OCI-LY7 (cell line): ENCODE measurements around the gene RADIL.

Experiments used
- CTCF ChIP-seq: fragments of 200-600 bp; sonication (generic); conservative IDR thresholded peaks from 2 replicates; pipeline ENCODE4 v1.5.1; 2014; ENCODE audit warnings: mild to moderate bottlenecking, antibody characterized with exemption, low read length, moderate library complexity, mixed read lengths
- EZH2phosphoT487 ChIP-seq: fragments of 200-600 bp; sonication (generic); IDR thresholded peaks from 2 replicates; pipeline ENCODE4 v1.6.1; 2018; ENCODE audit warnings: low read depth, borderline replicate concordance, mild to moderate bottlenecking, mixed run types, antibody characterized with exemption, low read length, moderate library complexity, mixed read lengths

DNA sequence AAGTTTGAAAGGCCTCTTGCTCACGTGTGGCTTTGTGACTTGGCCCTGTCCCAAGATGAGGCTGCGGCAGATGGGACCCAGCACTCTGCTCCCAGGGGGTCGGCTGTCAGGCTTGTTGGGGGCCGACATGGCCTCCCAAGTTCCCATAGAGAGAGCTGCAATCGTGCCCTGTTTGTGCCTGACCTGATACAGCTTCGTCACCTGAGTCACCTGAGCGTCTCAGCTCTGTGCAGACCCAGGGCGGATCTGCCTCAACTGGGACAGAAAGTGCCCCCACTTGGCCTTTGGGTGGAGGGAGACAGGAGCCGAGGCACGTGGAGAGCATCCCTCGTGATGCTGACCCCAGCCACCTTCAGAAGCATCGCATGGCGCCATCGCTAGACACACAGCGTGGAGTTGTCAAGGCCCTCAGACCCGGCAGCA, 43.4 kb downstream of the RADIL start:
- TF ChIP-seq CTCF (no peak), EZH2phosphoT487 (no peak)
